ENCODE results near the gene IKZF3.

- TF ChIP-seq CTCF (IDR thresholded peaks at IDR 0.05): no peak
- TF ChIP-seq POLR2A (IDR thresholded peaks at IDR 0.05): no peak
- TF ChIP-seq EP300 (IDR thresholded peaks at IDR 0.05): no peak
Observed at GRCh38 chr17:39737760-39738567, 126.1 kb downstream of the IKZF3 start, which contains the start of gene GRB7.

All from suprapubic skin (tissue), 3 donors.